Keratinocyte (primary cell): ENCODE results near the gene TOMM5.

Source experiments
- EZH2 ChIP-seq: IDR thresholded peaks from one replicate; pipeline ENCODE4 v1.6.1; 2012; ENCODE audit warnings: inconsistent platforms, mild to moderate bottlenecking, low read length, moderate library complexity
- TF ChIP-seq, protein P1 (sequence below), 3 experiments: IDR thresholded peaks in 1 of 3; conservative IDR thresholded peaks in 1 of 3; optimal IDR thresholded peaks in 1 of 3; 2 replicates in 2 of 3; 3 replicates in 1 of 3; pipeline versions ENCODE3 to v1.5.1; 2011; ENCODE audit warnings: low read length in 3 of 3, mild to moderate bottlenecking in 3 of 3, moderate library complexity in 2 of 3, control low read depth in 1 of 3, inconsistent platforms in 1 of 3; ENCODE audit not compliant: insufficient read depth in 2 of 3; ENCODE audit errors: extremely low read depth in 1 of 3

DNA sequence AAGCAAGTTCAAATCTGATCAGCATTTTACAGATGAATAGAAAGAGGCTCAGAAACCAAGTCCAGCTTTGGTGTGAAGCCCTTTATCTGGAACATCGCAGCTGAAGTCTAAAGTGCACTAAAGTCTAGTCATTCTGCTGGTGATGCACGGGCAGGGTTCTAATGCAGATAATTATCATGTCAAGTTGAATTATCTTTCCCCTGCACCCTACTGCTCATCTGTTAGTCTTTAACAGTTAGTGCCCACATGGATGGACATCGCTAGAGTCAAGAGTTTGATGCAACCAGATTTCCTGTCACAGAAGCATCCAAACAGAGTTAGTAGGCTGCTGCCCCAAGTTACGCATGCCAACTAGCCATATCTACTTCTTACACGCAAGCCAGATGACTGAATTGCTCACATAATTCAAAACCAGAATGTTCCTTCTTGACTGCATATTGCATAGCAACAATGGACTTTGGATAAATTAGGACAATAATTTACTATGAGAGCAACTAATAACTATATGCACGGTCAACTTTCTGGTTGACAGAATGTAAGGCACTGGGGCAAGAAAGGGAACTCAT, 1.6 kb upstream of the TOMM5 start:
- TF ChIP-seq, protein P1, sequence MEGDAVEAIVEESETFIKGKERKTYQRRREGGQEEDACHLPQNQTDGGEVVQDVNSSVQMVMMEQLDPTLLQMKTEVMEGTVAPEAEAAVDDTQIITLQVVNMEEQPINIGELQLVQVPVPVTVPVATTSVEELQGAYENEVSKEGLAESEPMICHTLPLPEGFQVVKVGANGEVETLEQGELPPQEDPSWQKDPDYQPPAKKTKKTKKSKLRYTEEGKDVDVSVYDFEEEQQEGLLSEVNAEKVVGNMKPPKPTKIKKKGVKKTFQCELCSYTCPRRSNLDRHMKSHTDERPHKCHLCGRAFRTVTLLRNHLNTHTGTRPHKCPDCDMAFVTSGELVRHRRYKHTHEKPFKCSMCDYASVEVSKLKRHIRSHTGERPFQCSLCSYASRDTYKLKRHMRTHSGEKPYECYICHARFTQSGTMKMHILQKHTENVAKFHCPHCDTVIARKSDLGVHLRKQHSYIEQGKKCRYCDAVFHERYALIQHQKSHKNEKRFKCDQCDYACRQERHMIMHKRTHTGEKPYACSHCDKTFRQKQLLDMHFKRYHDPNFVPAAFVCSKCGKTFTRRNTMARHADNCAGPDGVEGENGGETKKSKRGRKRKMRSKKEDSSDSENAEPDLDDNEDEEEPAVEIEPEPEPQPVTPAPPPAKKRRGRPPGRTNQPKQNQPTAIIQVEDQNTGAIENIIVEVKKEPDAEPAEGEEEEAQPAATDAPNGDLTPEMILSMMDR (optimal IDR thresholded peaks at IDR 0.05 in 1 of 3, IDR thresholded peaks at IDR 0.05 in 1 of 3, conservative IDR thresholded peaks at IDR 0.05 in 1 of 3; ENCODE audit: extremely low read depth in 1 of 3, insufficient read depth in 2 of 3, low read length in 3 of 3): no peak
- TF ChIP-seq EZH2: no peak
